GM18499 (cell line): Measurements from ENCODE around the gene ITGB2.

Experiments
- ATAC-seq: cut with Tn5 transposase; IDR thresholded peaks from one replicate; pipeline ENCODE4 v1.9.1; 2021; ENCODE audit warnings: moderate number of reproducible peaks; ENCODE audit not compliant: insufficient read depth, unreplicated experiment

Gene ITGB2

GRCh38 chr21:44956356-44957046 lies 35.8 kb upstream of the ITGB2 start:
- ATAC-seq, result no peak

DNA sequence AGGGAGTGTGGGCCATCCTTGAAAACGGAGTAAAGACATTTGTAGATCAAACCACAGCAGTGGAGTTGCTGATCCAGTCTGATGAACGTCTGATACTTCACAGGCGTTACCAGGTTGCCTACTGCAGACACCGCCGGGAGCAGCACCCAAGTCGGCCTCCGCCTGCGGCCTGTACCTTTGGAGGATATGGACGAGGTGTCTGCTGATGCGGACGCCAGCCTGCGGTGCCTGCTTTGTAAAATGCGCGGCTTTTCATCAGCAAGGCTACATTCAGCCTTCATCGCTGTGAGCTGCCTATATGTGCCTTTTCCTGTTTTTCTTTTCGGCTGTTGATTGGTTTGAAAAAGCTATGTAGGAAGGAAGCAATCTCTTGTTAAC lies 35.1 kb upstream of the ITGB2 start:
- no peak for ATAC-seq

- ATAC-seq, result no peak
Observed at GRCh38 chr21:44955141-44955797, 34.6 kb upstream of the ITGB2 start.

DNA sequence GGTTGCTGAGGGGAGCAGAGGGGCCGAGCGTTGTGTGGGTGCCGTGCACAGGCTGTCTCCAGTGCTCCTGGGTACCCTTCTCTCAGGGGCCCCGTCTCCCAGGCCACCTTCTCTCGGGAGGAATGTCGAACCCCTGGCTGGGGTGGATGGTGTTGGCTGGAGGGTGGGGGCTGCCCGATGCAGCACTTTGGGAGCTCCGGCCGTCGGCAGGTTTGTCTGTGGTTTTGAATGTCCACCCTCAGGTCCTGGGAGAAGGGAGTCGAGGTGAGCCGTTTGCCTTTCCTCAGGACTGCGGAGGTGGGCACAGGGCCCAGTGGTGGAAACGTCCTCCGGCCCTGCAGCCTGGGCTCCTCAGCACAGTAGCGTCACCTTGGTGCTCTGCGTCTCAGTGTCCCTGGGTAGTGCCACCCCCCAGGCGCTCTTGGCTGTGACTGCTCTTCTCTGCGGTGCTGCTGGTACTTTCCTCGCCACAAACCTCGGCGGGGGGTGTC lies 33.6 kb upstream of the ITGB2 start:
- no peak for ATAC-seq

- no peak for ATAC-seq
Observed at GRCh38 chr21:44953628-44954021, 32.9 kb upstream of the ITGB2 start.

DNA sequence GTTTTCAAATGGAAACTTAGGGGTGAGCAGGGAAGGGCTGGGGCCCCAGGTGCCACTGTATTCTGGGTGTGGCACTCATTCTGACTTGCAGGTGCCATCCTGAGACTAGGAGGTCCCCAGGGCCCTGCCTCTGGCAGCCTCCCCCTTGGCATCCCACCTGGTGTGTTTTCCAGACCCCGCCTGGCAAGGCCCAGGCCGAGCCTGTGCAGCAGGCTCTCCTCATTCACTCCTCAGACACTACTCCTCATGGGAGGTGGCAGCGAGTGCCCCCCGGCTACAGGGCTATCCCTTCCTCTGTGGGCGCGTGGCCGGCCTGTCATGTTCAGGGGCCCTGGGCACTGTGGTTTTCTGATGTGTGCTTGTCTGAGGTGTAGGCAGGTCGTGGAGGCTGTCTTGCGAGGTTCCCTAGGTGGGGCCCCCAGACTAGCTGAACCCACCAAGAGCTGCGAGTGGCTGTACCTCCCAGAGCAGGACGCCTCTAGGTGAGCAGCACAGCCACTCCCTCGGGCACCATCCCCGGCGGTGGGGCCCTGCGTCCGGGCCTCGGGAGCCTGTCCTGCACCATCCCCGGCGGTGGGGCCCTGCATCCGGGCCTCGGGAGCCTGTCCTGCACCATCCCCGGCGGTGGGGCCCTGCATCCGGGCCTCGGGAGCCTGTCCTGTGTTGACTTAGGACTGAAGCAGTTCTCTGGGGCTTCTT lies 32.4 kb upstream of the ITGB2 start:
- ATAC-seq, result no peak

GRCh38 chr21:44952116-44952928 lies 31.6 kb upstream of the ITGB2 start:
- no peak for ATAC-seq

GRCh38 chr21:44951186-44951915 lies 30.7 kb upstream of the ITGB2 start:
- no peak for ATAC-seq

GRCh38 chr21:44950351-44950750 lies 29.7 kb upstream of the ITGB2 start:
- ATAC-seq, result no peak

- no peak for ATAC-seq
Observed at GRCh38 chr21:44949779-44950198, 29.1 kb upstream of the ITGB2 start.

DNA sequence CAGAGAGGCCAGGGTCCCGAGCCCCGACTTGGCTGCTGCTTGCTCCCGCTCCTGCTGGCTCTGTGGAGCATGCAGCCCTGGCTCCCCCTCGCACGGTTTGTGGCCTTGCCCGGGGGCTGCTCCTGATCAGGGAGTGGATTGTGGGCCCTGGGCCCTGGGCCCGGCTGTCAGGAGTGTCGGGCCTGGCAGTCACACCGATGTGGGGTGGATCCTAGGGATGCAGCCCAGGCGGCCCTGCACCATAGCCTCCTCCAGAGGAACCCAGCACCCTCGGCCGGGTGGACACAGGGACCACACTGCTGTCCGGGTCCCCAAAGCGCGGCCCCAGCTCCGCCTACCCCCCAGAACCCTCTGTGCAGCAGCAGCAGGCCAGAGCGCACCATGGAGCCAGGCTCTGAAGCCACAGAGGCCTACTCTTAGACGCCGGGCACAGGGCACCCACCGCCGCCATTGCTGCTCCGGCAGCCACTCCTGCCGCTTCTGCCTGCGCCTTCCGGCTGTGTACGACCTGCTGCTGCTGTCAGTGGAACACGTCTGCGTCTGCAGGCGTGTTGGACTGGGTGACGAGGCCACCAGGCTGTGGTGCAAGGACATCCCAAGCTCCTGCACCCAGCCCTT lies 28.6 kb upstream of the ITGB2 start:
- ATAC-seq, result no peak

DNA sequence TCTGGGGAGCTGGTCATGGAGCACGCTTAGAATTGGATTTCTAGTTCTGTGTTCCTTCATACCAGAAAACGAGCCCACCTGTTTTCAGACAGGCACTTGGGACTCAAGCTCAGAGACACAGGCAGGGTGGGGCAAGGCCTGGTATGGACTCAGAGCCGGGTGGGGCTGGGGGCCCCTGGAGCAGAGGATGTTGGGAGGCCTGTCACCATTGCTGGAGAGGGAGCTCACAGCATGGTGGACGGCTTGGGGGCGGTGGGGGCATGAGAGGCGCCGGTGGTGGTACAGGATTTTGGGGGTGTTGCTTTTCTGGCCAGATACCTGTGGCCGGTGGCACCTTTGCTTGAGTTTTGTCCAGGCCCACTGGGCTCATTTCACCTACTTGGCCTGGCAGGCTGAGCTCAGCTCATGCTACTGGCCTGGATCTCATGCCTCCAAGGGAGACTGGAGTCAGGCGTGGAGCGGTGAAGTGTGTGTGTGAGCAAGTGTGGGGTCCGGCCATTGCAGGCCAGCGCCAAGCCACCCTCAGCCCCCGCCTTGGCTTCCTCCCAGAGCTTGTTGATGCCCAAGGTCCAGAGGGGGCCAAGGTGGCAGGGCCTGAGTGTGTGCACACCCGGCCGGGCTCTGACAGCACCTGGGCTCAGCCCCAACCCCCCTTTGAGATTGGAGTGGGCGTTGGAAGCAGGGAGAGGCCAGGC lies 27.9 kb upstream of the ITGB2 start:
- no peak for ATAC-seq

GRCh38 chr21:44947930-44948331 lies 27.2 kb upstream of the ITGB2 start:
- ATAC-seq, result no peak

DNA sequence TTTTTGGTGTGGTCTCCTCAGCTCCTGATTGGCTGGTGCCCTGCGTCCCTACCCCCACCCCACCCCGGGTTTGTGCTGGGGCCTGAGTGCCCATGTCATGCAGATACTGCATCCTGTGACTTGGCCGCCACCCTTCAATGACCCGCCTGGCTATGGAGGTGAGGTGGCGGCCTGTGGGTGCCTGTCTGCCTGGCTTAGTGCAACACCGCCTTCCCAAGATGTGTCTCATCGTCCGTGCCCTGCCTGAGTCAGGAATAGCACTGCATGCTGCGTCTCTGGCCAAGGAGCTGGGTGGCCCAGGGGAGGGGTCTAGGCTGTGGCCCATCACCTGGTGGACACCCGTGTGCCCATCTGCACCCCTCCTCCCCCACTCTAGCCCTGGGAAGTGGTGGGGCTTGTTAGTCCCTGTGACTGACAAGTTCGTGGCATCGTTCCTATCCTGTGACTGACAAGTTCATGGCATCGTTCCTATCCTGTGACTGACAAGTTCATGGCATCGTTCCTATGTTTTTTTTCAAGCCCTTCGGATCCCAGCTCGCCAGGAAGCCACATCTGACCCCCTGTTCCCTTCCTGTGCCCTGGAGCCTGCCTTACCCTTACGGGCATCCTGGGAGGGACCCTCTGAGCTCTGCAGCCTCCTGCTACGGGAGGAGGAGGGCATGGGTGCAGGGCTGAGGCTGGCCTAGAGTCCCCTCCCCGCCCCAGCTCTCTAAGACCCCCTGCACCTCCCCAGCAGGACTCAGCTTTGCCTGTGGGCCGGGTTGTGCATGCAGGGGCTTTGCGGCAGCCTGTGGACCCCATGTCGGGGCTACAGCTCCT lies 26.6 kb upstream of the ITGB2 start:
- ATAC-seq, result no peak

DNA sequence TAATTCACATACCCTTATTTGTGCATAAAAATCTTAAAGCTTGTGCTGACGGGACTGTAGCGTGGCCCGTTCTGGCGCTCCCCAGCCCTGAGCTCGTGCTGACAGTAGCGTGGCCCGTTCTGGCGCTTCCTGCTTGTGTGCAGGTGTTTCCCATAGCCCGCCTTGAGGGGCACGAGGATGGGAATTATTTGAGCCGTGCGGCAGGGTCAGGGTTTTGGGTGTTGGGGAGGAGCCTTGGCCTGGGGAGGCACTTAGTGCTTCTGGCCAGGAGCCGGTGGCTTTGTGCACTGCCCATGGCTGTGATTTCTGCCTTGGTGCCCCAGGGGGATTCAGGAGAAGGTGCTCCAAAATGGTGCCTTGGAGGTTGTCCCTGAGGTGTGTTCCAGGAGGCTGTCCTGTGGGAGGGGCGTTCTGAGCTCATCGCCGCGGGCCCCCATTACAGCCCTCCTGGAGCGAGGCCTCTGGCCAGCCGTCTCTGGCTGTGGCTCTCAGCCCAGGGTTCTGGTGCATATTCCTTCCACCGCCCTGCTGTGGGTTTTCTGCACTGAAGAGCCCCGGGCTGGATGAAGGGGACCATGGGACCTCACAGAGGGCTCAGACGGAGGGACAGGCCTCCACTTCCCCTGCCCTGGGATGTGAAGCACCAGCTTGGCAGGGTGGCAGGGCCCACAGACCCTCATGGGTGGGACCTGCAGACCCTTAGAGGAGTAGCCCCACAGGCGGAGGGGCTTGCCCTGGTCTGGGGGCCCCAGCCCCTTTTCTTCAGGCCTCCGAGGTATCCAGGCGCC lies 25.7 kb upstream of the ITGB2 start:
- ATAC-seq, result no peak

DNA sequence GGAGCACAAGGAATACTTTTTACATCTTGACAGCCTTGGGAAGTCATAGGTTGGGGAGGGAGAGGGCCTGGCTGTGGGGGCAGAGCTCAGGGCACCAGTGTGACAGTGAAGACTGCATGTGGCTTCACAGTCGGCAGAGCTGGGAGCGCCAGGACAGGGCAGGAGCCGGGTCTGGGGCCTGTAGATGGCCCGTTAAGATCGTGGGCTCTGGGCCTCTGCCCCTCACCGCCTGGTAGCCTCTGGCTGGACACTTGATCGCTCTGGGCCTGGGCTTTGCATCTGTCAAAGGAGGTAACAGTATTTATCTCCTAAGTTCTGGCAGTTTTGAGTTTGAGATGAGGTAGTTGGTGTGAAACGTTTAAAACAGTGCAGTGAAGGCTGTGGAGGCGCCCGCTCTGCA lies 23.9 kb upstream of the ITGB2 start:
- no peak for ATAC-seq
